ENCODE data around the gene TGFBR1.

GRCh38 chr9:99134893-99135341, 30.0 kb downstream of the TGFBR1 start:
- TF ChIP-seq HOXC10 (CRISPR knock-in tag; IDR thresholded peaks at IDR 0.05) (no peak), KLF17 (tag by site-specific recombination; IDR thresholded peaks at IDR 0.05) (no peak), ZNF24 (tag by site-specific recombination; IDR thresholded peaks at IDR 0.05) (no peak), ATF2 (tag by site-specific recombination; IDR thresholded peaks at IDR 0.05; ENCODE audit: low read depth) (no peak), ZNF394 (tag by site-specific recombination; IDR thresholded peaks at IDR 0.05; ENCODE audit: borderline replicate concordance) (no peak), PRDM1 (tag by site-specific recombination; IDR thresholded peaks at IDR 0.05) (no peak), ZNF169 (tag by site-specific recombination; IDR thresholded peaks at IDR 0.05) (no peak), CTCF (tag by site-specific recombination; IDR thresholded peaks at IDR 0.05) (no peak)

Measured in HEK293 (cell line).